Activated naive CD4-positive, alpha-beta T cell treated with anti-CD3 and anti-CD28 coated beads, Interleukin-2, amount 50 U/mL, for 72 hours (primary cell): Measurements from ENCODE around the gene HNF1A. TPM values are rescaled to one million over a fixed set of nuclear protein-coding genes. Genes with fewer than 3 reads are reported as not detected.
"Not testable (repeated sequence)": the region's sequence is repeated elsewhere in the genome, so short reads cannot be mapped to it uniquely, and the experiment has no call there.

Source experiments
- ATAC-seq, 2 donors: fragments of 150-1000 bp; cut with Tn5 transposase; 2 replicates each; pipeline ENCODE4 v1.10.0; 2021; ENCODE audit warnings: mild to moderate bottlenecking in 2 of 2, moderate library complexity in 2 of 2
- DNase-seq, 2 donors: peaks; one replicate each; pipeline ENCODE4 v3.0.0; 2021 to 2022; ENCODE audit warnings: low spot score in 2 of 2
- H3K27ac Mint-ChIP-seq, 2 donors: one replicate each; pipeline ENCODE4 v1.8.0; 2022; ENCODE audit warnings: mild to moderate bottlenecking in 2 of 2, mixed read lengths in 2 of 2
- H3K36me3 Mint-ChIP-seq, 2 donors: one replicate each; pipeline ENCODE4 v1.8.0; 2022; ENCODE audit warnings: mixed read lengths in 2 of 2
- H3K9me3 Mint-ChIP-seq, 2 donors: one replicate each; pipeline ENCODE4 v1.8.0; 2022; ENCODE audit warnings: mixed read lengths in 2 of 2
- total RNA-seq, 2 donors: library from RNA; stranded (reverse); gene quantifications; one replicate each; pipeline ENCODE4 v1.2.3, GENCODE V29; 2022

Gene HNF1A
- total RNA-seq, 2 donors from 2014 or later = not detected

- ATAC-seq, DNase-seq, H3K9me3 Mint-ChIP-seq, H3K36me3 Mint-ChIP-seq, H3K27ac Mint-ChIP-seq: not testable (repeated sequence)
These were observed 28.0 kb upstream of the HNF1A start for GRCh38 chr12:120950260-120950799.

- Mint-ChIP-seq H3K27ac (no peak overlapping the region), H3K36me3 (no peaks in the 10 kb centered on the region), H3K9me3 (no peaks in the 10 kb centered on the region)
- ATAC-seq (no peak), DNase-seq (no peak)
These were observed 27.5 kb upstream of the HNF1A start for GRCh38 chr12:120950807-120951206.

- ATAC-seq (no peak), DNase-seq (no peak)
- Mint-ChIP-seq H3K27ac (no peak overlapping the region), H3K36me3 (no peaks in the 10 kb centered on the region), H3K9me3 (no peaks in the 10 kb centered on the region)
These were observed 23.1 kb upstream of the HNF1A start for GRCh38 chr12:120955232-120955631.

GRCh38 chr12:120956579-120957300, 21.6 kb upstream of the HNF1A start:
- no peak for ATAC-seq
- no peak for DNase-seq
- H3K9me3 Mint-ChIP-seq = no peaks in the 10 kb centered on the region
- H3K36me3 Mint-ChIP-seq = no peaks in the 10 kb centered on the region
- no peak overlapping the region for H3K27ac Mint-ChIP-seq

- ATAC-seq = no peak
- no peaks in the 10 kb centered on the region for H3K36me3 Mint-ChIP-seq
- peak overlapping the region in 1 of 2 donors; percentile 85 for H3K27ac Mint-ChIP-seq
- no peaks in the 10 kb centered on the region for H3K9me3 Mint-ChIP-seq
- DNase-seq = no peak
These were observed 19.0 kb upstream of the HNF1A start for GRCh38 chr12:120959111-120959878.

GRCh38 chr12:120960657-120961056, 17.7 kb upstream of the HNF1A start:
- peak overlapping the region in 1 of 2 donors; percentile 85 for H3K27ac Mint-ChIP-seq
- H3K36me3 Mint-ChIP-seq = no peaks in the 10 kb centered on the region
- H3K9me3 Mint-ChIP-seq = no peaks in the 10 kb centered on the region
- peak in 1 of 2 donors; percentile 22 for DNase-seq
- peak; percentile 43 to 47 for ATAC-seq

- Mint-ChIP-seq H3K9me3 (no peaks in the 10 kb centered on the region), H3K36me3 (no peaks in the 10 kb centered on the region), H3K27ac (peak overlapping the region; percentile 72 to 83)
- DNase-seq (no peak), ATAC-seq (no peak)
These were observed 16.5 kb upstream of the HNF1A start for GRCh38 chr12:120961604-120962531.

GRCh38 chr12:120962532-120963020, 15.8 kb upstream of the HNF1A start:
- ATAC-seq (peak; percentile 56 to 79), DNase-seq (peak in 1 of 2 donors; percentile 28)
- Mint-ChIP-seq H3K9me3 (no peaks in the 10 kb centered on the region), H3K27ac (peak overlapping the region; percentile 72 to 83), H3K36me3 (no peaks in the 10 kb centered on the region)

GRCh38 chr12:120964298-120964697, 14.0 kb upstream of the HNF1A start:
- Mint-ChIP-seq H3K27ac (no peak overlapping the region), H3K36me3 (no peaks in the 10 kb centered on the region), H3K9me3 (no peaks in the 10 kb centered on the region)
- no peak for DNase-seq
- ATAC-seq = no peak

- ATAC-seq (no peak), DNase-seq (no peak)
- Mint-ChIP-seq H3K36me3 (no peaks in the 10 kb centered on the region), H3K27ac (peak overlapping the region in 1 of 2 donors; percentile 4), H3K9me3 (no peaks in the 10 kb centered on the region)
These were observed 12.7 kb upstream of the HNF1A start for GRCh38 chr12:120965534-120966091.

- H3K9me3 Mint-ChIP-seq = no peaks in the 10 kb centered on the region
These were observed 8.0 kb upstream of the HNF1A start for GRCh38 chr12:120970310-120970709.

GRCh38 chr12:120971299-120972180, 6.8 kb upstream of the HNF1A start:
- DNase-seq (peak in 1 of 2 donors; percentile 20), ATAC-seq (peak; percentile 88 to 91)
- Mint-ChIP-seq H3K9me3 (no peaks in the 10 kb centered on the region), H3K27ac (no peak overlapping the region), H3K36me3 (no peaks in the 10 kb centered on the region)

More at GRCh38 chr12:120970310-120970709, 8.0 kb upstream of the HNF1A start:
- ATAC-seq = no peak
- Mint-ChIP-seq H3K36me3 (no peaks in the 10 kb centered on the region), H3K27ac (no peak overlapping the region)
- no peak for DNase-seq

- Mint-ChIP-seq H3K36me3 (no peaks in the 10 kb centered on the region), H3K9me3 (no peaks in the 10 kb centered on the region), H3K27ac (no peak overlapping the region)
- no peak for ATAC-seq
- no peak for DNase-seq
These were observed 5.3 kb upstream of the HNF1A start for GRCh38 chr12:120972870-120973543.

- H3K27ac Mint-ChIP-seq = no peak overlapping the region
- DNase-seq (no peak), ATAC-seq (no peak)
- H3K9me3 Mint-ChIP-seq = no peaks in the 10 kb centered on the region
- no peaks in the 10 kb centered on the region for H3K36me3 Mint-ChIP-seq
These were observed 630 bp upstream of the HNF1A start for GRCh38 chr12:120977531-120978295.
